ENCODE results near the gene GPR63.

GRCh38 chr6:96862560-96862959 is 25.3 kb upstream of the GPR63 start:
- TF ChIP-seq, protein P1, sequence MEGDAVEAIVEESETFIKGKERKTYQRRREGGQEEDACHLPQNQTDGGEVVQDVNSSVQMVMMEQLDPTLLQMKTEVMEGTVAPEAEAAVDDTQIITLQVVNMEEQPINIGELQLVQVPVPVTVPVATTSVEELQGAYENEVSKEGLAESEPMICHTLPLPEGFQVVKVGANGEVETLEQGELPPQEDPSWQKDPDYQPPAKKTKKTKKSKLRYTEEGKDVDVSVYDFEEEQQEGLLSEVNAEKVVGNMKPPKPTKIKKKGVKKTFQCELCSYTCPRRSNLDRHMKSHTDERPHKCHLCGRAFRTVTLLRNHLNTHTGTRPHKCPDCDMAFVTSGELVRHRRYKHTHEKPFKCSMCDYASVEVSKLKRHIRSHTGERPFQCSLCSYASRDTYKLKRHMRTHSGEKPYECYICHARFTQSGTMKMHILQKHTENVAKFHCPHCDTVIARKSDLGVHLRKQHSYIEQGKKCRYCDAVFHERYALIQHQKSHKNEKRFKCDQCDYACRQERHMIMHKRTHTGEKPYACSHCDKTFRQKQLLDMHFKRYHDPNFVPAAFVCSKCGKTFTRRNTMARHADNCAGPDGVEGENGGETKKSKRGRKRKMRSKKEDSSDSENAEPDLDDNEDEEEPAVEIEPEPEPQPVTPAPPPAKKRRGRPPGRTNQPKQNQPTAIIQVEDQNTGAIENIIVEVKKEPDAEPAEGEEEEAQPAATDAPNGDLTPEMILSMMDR (IDR thresholded peaks at IDR 0.05), result no peak
- no peak for TF ChIP-seq ZFX (IDR thresholded peaks at IDR 0.05; ENCODE audit: borderline replicate concordance)

Measured in 22Rv1 (cell line).